ENCODE results near the gene ROBO3. TPM values are rescaled to one million over a fixed set of nuclear protein-coding genes. Genes with fewer than 3 reads are reported as not detected.

Gene ROBO3
- total and polyA plus RNA-seq, 2 of the 8 experiments (the other 6 are each of a cell fraction or from before 2014, with no cell fraction given): 12.1 to 24.6 TPM

GRCh38 chr11:124834526-124835180, 30.6 kb upstream of the ROBO3 start:
- Histone ChIP-seq H2AFZ (ENCODE audit: low read length) (no peak overlapping the region), H2BK5ac (ENCODE audit: low read depth, low read length) (no peak overlapping the region), H3K79me2 (ENCODE audit: control insufficient read depth in 1 of 2, insufficient read depth in 2 of 2, low read length in 2 of 2) (no peaks in the 10 kb centered on the region), H3K4me1 (replicated peaks in 1 of 4; ENCODE audit: control insufficient read depth in 3 of 4, insufficient read depth in 4 of 4, low read length in 3 of 4) (peaks cover 0 to 5% (median 1%) of the 10 kb centered on the region in 4 experiments; a peak in 5 of 7 replicates), H2BK12ac (ENCODE audit: low read depth, low read length) (no peak overlapping the region), H3K23me2 (ENCODE audit: low read depth, low read length) (no peaks in the 10 kb centered on the region; the same call in 1 of the 2 replicates), H3K14ac (ENCODE audit: insufficient read length) (no peak overlapping the region), H3K27ac (ENCODE audit: low read depth, low read length) (no peak overlapping the region), H3K56ac (replicated peaks; ENCODE audit: insufficient read length, low read depth, low read length) (no peak overlapping the region), H3K4ac (replicated peaks; ENCODE audit: insufficient read length, low read depth, low read length) (no peak overlapping the region), H2BK20ac (ENCODE audit: low read length) (no peak overlapping the region), H3K23ac (ENCODE audit: insufficient read length) (no peak overlapping the region), H3K4me3 (ENCODE audit: extremely low read depth in 1 of 4, insufficient read depth in 2 of 4, low read depth in 3 of 4, low read length in 4 of 4) (no peak overlapping the region), H3K79me1 (ENCODE audit: low read depth, low read length) (no peaks in the 10 kb centered on the region), H4K20me1 (replicated peaks in 1 of 2; ENCODE audit: control insufficient read depth in 1 of 2, insufficient read depth in 2 of 2, low read length in 2 of 2) (peaks cover 0 to 8% of the 10 kb centered on the region in 2 experiments), H4K5ac (ENCODE audit: insufficient read length, low read depth, low read length) (no peak overlapping the region), H2AK5ac (ENCODE audit: low read depth, low read length) (no peak overlapping the region), H4K91ac (replicated peaks; ENCODE audit: insufficient read length, low read length) (no peak overlapping the region), H2BK15ac (ENCODE audit: low read length) (no peak overlapping the region), H3K4me2 (ENCODE audit: insufficient read depth in 1 of 2, low read depth in 2 of 2, low read length in 2 of 2) (no peak overlapping the region), H3K18ac (ENCODE audit: extremely low read depth, low read length) (no peak overlapping the region), H2BK120ac (replicated peaks; ENCODE audit: low read depth, low read length) (no peak overlapping the region), H3K9me3 (ENCODE audit: insufficient read depth in 2 of 2, low read depth in 1 of 2, low read length in 1 of 2) (no peaks in the 10 kb centered on the region), H4K8ac (ENCODE audit: extremely low read depth, insufficient read depth, low read length) (no peak overlapping the region), H3K36me3 (ENCODE audit: control insufficient read depth in 2 of 4, insufficient read depth in 4 of 4, low read length in 3 of 4) (peaks cover 0 to 5% (median 0%) of the 10 kb centered on the region in 4 experiments; a peak in 1 of 8 replicates), H3K27me3 (replicated peaks in 1 of 4; ENCODE audit: control insufficient read depth in 3 of 4, extremely low read depth in 1 of 4, insufficient read depth in 3 of 4, low read length in 3 of 4) (peaks cover 21 to 29% (median 27%) of the 10 kb centered on the region in 4 experiments), H3K9ac (replicated peaks in 1 of 4; ENCODE audit: extremely low read depth in 1 of 4, low read depth in 3 of 4, low read length in 3 of 4) (no peak overlapping the region)
- DNase-seq (ENCODE audit: low read depth in 1 of 2, low spot score in 2 of 2) (no peak), FAIRE-seq (no peak)
- WGBS, 2 experiments (ENCODE audit: extremely low coverage in 1 of 2, insufficient coverage in 1 of 2, insufficient read length in 1 of 2, insufficient replicate concordance in 2 of 2, low coverage in 1 of 2, low lambda C conversion rate in 2 of 2, missing lambda C conversion rate in 1 of 2): 83% methylated on average over 3 of the region's 3 CpGs; no CpG with 5 or more reads in 1 of the 2 experiments
- ChIA-PET POLR2A (ENCODE audit: partially characterized antibody) (interaction anchor here (0.8 kb wide), 2 partner anchors 33 to 1100 kb away, joined by 3 to 4 read pairs; no protein-coding TSS in a partner anchor), CTCF (ENCODE audit: partially characterized antibody) (interaction anchor here (0.6 to 8.3 kb wide), 14 partner anchors 19 to 321 kb away, joined by 3 to 108 read pairs (median 6); partner anchors contain the start of genes MSANTD2 and ROBO3)
- no peak for TF ChIP-seq E2F6 (IDR thresholded peaks at IDR 0.05)
- no peak for TF ChIP-seq RXRA (IDR thresholded peaks at IDR 0.05; ENCODE audit: insufficient read depth, low read depth, low read length)
- TF ChIP-seq EZH2 (IDR thresholded peaks at IDR 0.05; ENCODE audit: low read depth, low read length, severe bottlenecking): no peak
- no peak for TF ChIP-seq GTF2F1 (IDR thresholded peaks at IDR 0.05; ENCODE audit: borderline replicate concordance, low read depth, low read length)
- TF ChIP-seq TEAD4 (IDR thresholded peaks at IDR 0.05; ENCODE audit: low read depth, low read length): no peak
- TF ChIP-seq BCL11A (IDR thresholded peaks at IDR 0.05; ENCODE audit: low read depth in 2 of 2, low read length in 2 of 2): no peak
- TF ChIP-seq TCF12 (IDR thresholded peaks at IDR 0.05; ENCODE audit: low read depth, low read length): no peak
- TF ChIP-seq SIX5 (IDR thresholded peaks at IDR 0.05; ENCODE audit: low read depth, low read length): no peak
- TF ChIP-seq JUND (IDR thresholded peaks at IDR 0.05; ENCODE audit: low read length): no peak
- no peak for TF ChIP-seq POLR2AphosphoS5 (IDR thresholded peaks at IDR 0.05; ENCODE audit: low read depth, low read length)
- no peak for TF ChIP-seq KDM4A (IDR thresholded peaks at IDR 0.05; ENCODE audit: low read depth, low read length, severe bottlenecking)
- TF ChIP-seq EGR1 (IDR thresholded peaks at IDR 0.05; ENCODE audit: borderline replicate concordance, low read depth, low read length): no peak
- no peak for TF ChIP-seq SRF (IDR thresholded peaks at IDR 0.05; ENCODE audit: low read depth, low read length)

Measured in H1 (cell line).